ENCODE results near the gene CNOT2.

GRCh38 chr12:70372881-70373280, 129.6 kb downstream of the CNOT2 start:
- TF ChIP-seq USF2 (CRISPR knock-in tag; IDR thresholded peaks at IDR 0.05) = no peak
- no peak for TF ChIP-seq NR2C2 (CRISPR knock-in tag; IDR thresholded peaks at IDR 0.05)
- TF ChIP-seq PRRX2 (CRISPR knock-in tag; IDR thresholded peaks at IDR 0.05) = no peak
- TF ChIP-seq, protein P1, sequence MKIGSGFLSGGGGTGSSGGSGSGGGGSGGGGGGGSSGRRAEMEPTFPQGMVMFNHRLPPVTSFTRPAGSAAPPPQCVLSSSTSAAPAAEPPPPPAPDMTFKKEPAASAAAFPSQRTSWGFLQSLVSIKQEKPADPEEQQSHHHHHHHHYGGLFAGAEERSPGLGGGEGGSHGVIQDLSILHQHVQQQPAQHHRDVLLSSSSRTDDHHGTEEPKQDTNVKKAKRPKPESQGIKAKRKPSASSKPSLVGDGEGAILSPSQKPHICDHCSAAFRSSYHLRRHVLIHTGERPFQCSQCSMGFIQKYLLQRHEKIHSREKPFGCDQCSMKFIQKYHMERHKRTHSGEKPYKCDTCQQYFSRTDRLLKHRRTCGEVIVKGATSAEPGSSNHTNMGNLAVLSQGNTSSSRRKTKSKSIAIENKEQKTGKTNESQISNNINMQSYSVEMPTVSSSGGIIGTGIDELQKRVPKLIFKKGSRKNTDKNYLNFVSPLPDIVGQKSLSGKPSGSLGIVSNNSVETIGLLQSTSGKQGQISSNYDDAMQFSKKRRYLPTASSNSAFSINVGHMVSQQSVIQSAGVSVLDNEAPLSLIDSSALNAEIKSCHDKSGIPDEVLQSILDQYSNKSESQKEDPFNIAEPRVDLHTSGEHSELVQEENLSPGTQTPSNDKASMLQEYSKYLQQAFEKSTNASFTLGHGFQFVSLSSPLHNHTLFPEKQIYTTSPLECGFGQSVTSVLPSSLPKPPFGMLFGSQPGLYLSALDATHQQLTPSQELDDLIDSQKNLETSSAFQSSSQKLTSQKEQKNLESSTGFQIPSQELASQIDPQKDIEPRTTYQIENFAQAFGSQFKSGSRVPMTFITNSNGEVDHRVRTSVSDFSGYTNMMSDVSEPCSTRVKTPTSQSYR (CRISPR knock-in tag; IDR thresholded peaks at IDR 0.05) = no peak
- TF ChIP-seq, protein P2, sequence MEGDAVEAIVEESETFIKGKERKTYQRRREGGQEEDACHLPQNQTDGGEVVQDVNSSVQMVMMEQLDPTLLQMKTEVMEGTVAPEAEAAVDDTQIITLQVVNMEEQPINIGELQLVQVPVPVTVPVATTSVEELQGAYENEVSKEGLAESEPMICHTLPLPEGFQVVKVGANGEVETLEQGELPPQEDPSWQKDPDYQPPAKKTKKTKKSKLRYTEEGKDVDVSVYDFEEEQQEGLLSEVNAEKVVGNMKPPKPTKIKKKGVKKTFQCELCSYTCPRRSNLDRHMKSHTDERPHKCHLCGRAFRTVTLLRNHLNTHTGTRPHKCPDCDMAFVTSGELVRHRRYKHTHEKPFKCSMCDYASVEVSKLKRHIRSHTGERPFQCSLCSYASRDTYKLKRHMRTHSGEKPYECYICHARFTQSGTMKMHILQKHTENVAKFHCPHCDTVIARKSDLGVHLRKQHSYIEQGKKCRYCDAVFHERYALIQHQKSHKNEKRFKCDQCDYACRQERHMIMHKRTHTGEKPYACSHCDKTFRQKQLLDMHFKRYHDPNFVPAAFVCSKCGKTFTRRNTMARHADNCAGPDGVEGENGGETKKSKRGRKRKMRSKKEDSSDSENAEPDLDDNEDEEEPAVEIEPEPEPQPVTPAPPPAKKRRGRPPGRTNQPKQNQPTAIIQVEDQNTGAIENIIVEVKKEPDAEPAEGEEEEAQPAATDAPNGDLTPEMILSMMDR (IDR thresholded peaks at IDR 0.05) = no peak
- TF ChIP-seq, protein P3, sequence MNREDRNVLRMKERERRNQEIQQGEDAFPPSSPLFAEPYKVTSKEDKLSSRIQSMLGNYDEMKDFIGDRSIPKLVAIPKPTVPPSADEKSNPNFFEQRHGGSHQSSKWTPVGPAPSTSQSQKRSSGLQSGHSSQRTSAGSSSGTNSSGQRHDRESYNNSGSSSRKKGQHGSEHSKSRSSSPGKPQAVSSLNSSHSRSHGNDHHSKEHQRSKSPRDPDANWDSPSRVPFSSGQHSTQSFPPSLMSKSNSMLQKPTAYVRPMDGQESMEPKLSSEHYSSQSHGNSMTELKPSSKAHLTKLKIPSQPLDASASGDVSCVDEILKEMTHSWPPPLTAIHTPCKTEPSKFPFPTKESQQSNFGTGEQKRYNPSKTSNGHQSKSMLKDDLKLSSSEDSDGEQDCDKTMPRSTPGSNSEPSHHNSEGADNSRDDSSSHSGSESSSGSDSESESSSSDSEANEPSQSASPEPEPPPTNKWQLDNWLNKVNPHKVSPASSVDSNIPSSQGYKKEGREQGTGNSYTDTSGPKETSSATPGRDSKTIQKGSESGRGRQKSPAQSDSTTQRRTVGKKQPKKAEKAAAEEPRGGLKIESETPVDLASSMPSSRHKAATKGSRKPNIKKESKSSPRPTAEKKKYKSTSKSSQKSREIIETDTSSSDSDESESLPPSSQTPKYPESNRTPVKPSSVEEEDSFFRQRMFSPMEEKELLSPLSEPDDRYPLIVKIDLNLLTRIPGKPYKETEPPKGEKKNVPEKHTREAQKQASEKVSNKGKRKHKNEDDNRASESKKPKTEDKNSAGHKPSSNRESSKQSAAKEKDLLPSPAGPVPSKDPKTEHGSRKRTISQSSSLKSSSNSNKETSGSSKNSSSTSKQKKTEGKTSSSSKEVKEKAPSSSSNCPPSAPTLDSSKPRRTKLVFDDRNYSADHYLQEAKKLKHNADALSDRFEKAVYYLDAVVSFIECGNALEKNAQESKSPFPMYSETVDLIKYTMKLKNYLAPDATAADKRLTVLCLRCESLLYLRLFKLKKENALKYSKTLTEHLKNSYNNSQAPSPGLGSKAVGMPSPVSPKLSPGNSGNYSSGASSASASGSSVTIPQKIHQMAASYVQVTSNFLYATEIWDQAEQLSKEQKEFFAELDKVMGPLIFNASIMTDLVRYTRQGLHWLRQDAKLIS (CRISPR knock-in tag; IDR thresholded peaks at IDR 0.05; ENCODE audit: borderline replicate concordance) = no peak
- TF ChIP-seq HMGXB4 (CRISPR knock-in tag; IDR thresholded peaks at IDR 0.05) = no peak
- TF ChIP-seq, protein P4, sequence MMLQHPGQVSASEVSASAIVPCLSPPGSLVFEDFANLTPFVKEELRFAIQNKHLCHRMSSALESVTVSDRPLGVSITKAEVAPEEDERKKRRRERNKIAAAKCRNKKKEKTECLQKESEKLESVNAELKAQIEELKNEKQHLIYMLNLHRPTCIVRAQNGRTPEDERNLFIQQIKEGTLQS (CRISPR knock-in tag; conservative IDR thresholded peaks at IDR 0.05) = no peak
- no peak for TF ChIP-seq JUN (CRISPR knock-in tag; IDR thresholded peaks at IDR 0.05)
- no peak for TF ChIP-seq CREB1 (CRISPR knock-in tag; IDR thresholded peaks at IDR 0.05)
